K562 (cell line): Measurements from ENCODE around the gene G6PC3.

ENCODE experiments used
- CTCF ChIP-seq, 3 experiments: IDR thresholded peaks in 2 of 3; conservative IDR thresholded peaks in 1 of 3; 2 replicates each; pipeline ENCODE4 v1.5.1; 2011 to 2012; ENCODE audit warnings: low read length in 3 of 3, mild to moderate bottlenecking in 3 of 3, control low read depth in 2 of 3, improper control_type of control experiment in 1 of 3, inconsistent platforms in 1 of 3, low read depth in 1 of 3, mixed read lengths in 1 of 3, moderate library complexity in 1 of 3; ENCODE audit not compliant: insufficient read depth in 2 of 3
- EHMT2 ChIP-seq: fragments of 450-650 bp; IDR thresholded peaks from 2 replicates; pipeline ENCODE4 v1.6.1; 2018; ENCODE audit warnings: antibody characterized with exemption
- STAG1 ChIP-seq: sonication (generic); formaldehyde crosslinking; IDR thresholded peaks from 2 replicates; pipeline ENCODE4 v1.5.0; 2020; ENCODE audit warnings: missing genetic modification reagents, borderline replicate concordance
- ZNF384 ChIP-seq: IDR thresholded peaks from 2 replicates; pipeline ENCODE4 v1.6.1; 2012; ENCODE audit warnings: low read depth, low read length, improper control_type of control experiment

- TF ChIP-seq ZNF384 (no peak), EHMT2 (no peak), STAG1 (CRISPR knock-in tag) (no peak), CTCF (IDR thresholded peaks at IDR 0.05 in 2 of 3, conservative IDR thresholded peaks at IDR 0.05 in 1 of 3; ENCODE audit: insufficient read depth in 2 of 3, low read depth in 1 of 3, low read length in 3 of 3) (no peak)
Measured at GRCh38 chr17:44086364-44087311, 16.1 kb downstream of the G6PC3 start.
